ENCODE data around the gene LRMDA. TPM values are rescaled to one million over a fixed set of nuclear protein-coding genes. Genes with fewer than 3 reads are reported as not detected.

The LRMDA gene
- total RNA-seq, 2 experiments from 2014 or later, result not detected

GRCh38 chr10:76310588-76311080 lies 879.2 kb downstream of the LRMDA start:
- ChIA-PET CTCF (ENCODE audit: unreplicated experiment) (no interaction called here), POLR2A (no interaction called here)
- Histone ChIP-seq H3K79me2 (ENCODE audit: insufficient read depth, low read depth, low read length) (no peaks in the 10 kb centered on the region), H3K9me3 (ENCODE audit: low read length) (no peaks in the 10 kb centered on the region), H4K20me1 (ENCODE audit: insufficient read depth, low read length) (no peaks in the 10 kb centered on the region), H3K4me1 (ENCODE audit: insufficient read depth, low read length, poor library complexity, severe bottlenecking) (no peaks in the 10 kb centered on the region), H3K27ac (ENCODE audit: low read depth, low read length, poor library complexity, severe bottlenecking) (no peak overlapping the region), H3K36me3 (ENCODE audit: insufficient read depth, low read length) (no peaks in the 10 kb centered on the region), H3K9me2 (ENCODE audit: insufficient read depth, low read length) (no peaks in the 10 kb centered on the region), H3K4me3 (ENCODE audit: low read depth, low read length, poor library complexity, severe bottlenecking) (no peak overlapping the region), H2AFZ (ENCODE audit: low read length) (no peak overlapping the region), H3K4me2 (ENCODE audit: low read length) (no peak overlapping the region)
- BruUV-seq (replicated peaks), result no TSS peak
- TF ChIP-seq CTCF (conservative IDR thresholded peaks at IDR 0.05; ENCODE audit: low read length) (no peak), EZH2phosphoT487 (IDR thresholded peaks at IDR 0.05; ENCODE audit: borderline replicate concordance, low read depth, low read length) (no peak)
- no peak for DNase-seq (ENCODE audit: low spot score)
- intact Hi-C loops (cut with micrococcal nuclease; ENCODE audit: unreplicated experiment), result no loop called here

GRCh38 chr10:76311752-76312636 lies 880.6 kb downstream of the LRMDA start:
- H4K20me1 ChIP-seq (ENCODE audit: insufficient read depth, low read length), result no peaks in the 10 kb centered on the region
- no peaks in the 10 kb centered on the region for H3K4me1 ChIP-seq (ENCODE audit: insufficient read depth, low read length, poor library complexity, severe bottlenecking)
- CTCF ChIA-PET (ENCODE audit: unreplicated experiment), result no interaction called here
- POLR2A ChIA-PET, result no interaction called here
- H3K9me3 ChIP-seq (ENCODE audit: low read length), result no peaks in the 10 kb centered on the region
- no peak overlapping the region for H2AFZ ChIP-seq (ENCODE audit: low read length)
- H3K79me2 ChIP-seq (ENCODE audit: insufficient read depth, low read depth, low read length), result no peaks in the 10 kb centered on the region
- TF ChIP-seq EZH2phosphoT487 (IDR thresholded peaks at IDR 0.05; ENCODE audit: borderline replicate concordance, low read depth, low read length) (no peak), CTCF (conservative IDR thresholded peaks at IDR 0.05; ENCODE audit: low read length) (peak; percentile 59)
- intact Hi-C loops (cut with micrococcal nuclease; ENCODE audit: unreplicated experiment), result no loop called here
- H3K36me3 ChIP-seq (ENCODE audit: insufficient read depth, low read length), result no peaks in the 10 kb centered on the region
- no peak overlapping the region for H3K4me2 ChIP-seq (ENCODE audit: low read length)
- peak; percentile 12 for DNase-seq (ENCODE audit: low spot score)
- no peak overlapping the region for H3K4me3 ChIP-seq (ENCODE audit: low read depth, low read length, poor library complexity, severe bottlenecking)
- no peak overlapping the region for H3K27ac ChIP-seq (ENCODE audit: low read depth, low read length, poor library complexity, severe bottlenecking)
- no peaks in the 10 kb centered on the region for H3K9me2 ChIP-seq (ENCODE audit: insufficient read depth, low read length)
- BruUV-seq (replicated peaks), result no TSS peak

- no peak overlapping the region for H3K27ac ChIP-seq (ENCODE audit: low read depth, low read length, poor library complexity, severe bottlenecking)
- no peak for TF ChIP-seq EZH2phosphoT487 (IDR thresholded peaks at IDR 0.05; ENCODE audit: borderline replicate concordance, low read depth, low read length)
- no peak for TF ChIP-seq CTCF (conservative IDR thresholded peaks at IDR 0.05; ENCODE audit: low read length)
- no peaks in the 10 kb centered on the region for H3K9me3 ChIP-seq (ENCODE audit: low read length)
- H3K4me2 ChIP-seq (ENCODE audit: low read length), result no peak overlapping the region
- no peak overlapping the region for H2AFZ ChIP-seq (ENCODE audit: low read length)
- ChIA-PET POLR2A (no interaction called here), CTCF (ENCODE audit: unreplicated experiment) (no interaction called here)
- intact Hi-C loops (cut with micrococcal nuclease; ENCODE audit: unreplicated experiment), result no loop called here
- no peaks in the 10 kb centered on the region for H3K4me1 ChIP-seq (ENCODE audit: insufficient read depth, low read length, poor library complexity, severe bottlenecking)
- no TSS peak for BruUV-seq (replicated peaks)
- no peak overlapping the region for H3K4me3 ChIP-seq (ENCODE audit: low read depth, low read length, poor library complexity, severe bottlenecking)
- no peak for DNase-seq (ENCODE audit: low spot score)
- H3K9me2 ChIP-seq (ENCODE audit: insufficient read depth, low read length), result no peaks in the 10 kb centered on the region
- no peaks in the 10 kb centered on the region for H4K20me1 ChIP-seq (ENCODE audit: insufficient read depth, low read length)
- H3K36me3 ChIP-seq (ENCODE audit: insufficient read depth, low read length), result no peaks in the 10 kb centered on the region
- no peaks in the 10 kb centered on the region for H3K79me2 ChIP-seq (ENCODE audit: insufficient read depth, low read depth, low read length)
These were observed 883.8 kb downstream of the LRMDA start for GRCh38 chr10:76315240-76315639.

Data from OCI-LY7 (cell line).